Activated naive CD4-positive, alpha-beta T cell treated with anti-CD3 and anti-CD28 coated beads, Interleukin-2, amount 50 U/mL, for 16 hours (primary cell): Measurements from ENCODE around the gene TRPM4.

Source experiments
- DNase-seq: peaks from one replicate; pipeline ENCODE4 v3.0.0-alpha.2; 2020

Gene TRPM4

DNA sequence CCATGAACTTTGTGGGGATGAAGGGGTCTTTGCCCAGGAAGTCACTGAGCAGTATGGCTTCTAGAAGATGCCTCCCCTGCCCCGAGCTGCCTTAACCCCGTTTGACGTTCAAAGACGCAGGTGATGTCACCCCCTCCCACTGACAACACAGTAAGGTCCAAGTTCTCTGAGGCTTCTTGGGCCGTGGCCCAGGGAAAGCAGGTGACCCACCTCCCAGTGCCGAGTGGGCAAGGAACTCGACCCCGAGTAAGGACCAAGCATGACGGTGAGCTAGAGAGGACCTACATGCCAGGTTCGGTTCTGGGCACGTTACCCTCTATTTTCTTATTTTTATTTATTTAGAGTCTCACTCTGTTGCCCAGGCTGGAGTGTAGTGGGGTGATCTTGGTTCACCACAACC lies 86.1 kb downstream of the TRPM4 start:
- DNase-seq = no peak

DNA sequence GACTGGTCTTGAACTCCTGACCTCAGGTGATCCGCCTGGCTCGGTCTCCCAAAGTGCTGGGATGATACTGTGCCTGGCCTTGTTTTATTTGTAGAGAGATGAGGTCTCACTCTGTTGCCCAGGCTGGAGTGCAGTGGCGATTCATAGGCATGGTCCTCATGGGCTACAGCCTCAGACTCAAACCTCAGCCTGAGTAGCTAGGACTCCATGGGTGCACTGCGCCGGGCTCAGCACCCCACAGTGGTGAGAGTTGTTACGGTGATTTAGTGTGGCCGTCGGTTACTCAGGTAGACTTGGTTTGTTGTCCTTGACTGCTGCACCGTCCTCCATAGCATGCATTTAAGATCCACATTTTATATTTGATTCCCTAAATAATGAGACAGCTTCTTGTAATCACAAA lies 86.7 kb downstream of the TRPM4 start:
- DNase-seq = no peak

DNA sequence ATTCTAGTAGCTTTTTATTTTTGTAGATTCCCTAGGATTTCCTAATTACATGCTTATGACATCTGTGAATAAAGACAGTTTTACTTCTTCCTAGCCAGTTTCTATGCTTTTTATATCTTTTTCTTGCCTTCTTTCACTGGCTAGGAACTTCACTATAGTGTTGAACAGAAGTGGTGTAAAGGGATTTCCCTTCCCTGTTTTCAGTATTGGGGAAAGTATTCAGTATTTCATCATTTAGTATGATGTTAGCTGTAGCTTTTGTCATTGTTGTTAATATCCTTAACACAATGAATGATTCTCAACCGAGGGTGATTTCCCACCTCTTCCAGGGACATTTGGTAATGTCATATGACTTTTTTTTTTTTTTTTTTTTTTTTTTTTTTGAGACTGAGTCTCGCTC lies 90.1 kb downstream of the TRPM4 start:
- no peak for DNase-seq

DNA sequence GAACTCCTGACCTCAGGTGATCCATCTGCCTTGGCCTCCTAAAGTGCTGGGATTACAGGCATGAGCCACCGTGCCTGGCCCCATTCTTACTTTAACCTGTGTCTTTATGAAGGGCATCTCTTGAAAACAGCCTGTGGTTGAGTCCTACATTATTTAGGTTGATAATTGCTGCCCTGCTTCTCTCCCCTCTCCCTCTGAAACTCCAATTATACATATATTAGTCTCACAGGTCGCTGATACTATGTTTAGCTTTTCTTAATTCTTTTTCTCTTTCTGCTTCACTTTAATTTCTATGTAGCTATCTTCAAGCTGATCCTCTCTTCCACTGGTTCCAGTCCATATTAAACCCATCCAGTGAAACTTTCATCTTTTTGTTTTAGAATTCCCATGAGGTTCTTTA lies 92.3 kb downstream of the TRPM4 start:
- DNase-seq = no peak

DNA sequence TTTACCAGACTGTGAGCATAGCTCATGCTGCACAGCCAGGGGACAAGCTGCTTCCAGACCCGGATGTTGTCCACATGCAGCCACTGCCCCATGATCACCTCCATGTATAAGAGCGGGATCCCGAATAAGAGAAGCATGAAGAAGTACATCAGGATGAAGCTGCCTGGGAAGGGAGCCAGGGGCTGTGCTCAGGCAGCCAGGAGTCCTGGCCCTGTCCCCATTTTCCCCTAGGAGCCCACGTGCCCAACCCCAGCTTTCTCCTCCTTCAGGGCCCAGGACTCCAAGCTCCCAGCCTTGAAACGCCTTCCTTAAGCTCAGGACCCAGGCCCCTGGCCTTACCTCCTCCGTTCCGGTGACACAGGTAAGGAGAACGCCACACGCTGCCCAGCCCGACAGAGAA lies 98.1 kb downstream of the TRPM4 start:
- DNase-seq = no peak

DNA sequence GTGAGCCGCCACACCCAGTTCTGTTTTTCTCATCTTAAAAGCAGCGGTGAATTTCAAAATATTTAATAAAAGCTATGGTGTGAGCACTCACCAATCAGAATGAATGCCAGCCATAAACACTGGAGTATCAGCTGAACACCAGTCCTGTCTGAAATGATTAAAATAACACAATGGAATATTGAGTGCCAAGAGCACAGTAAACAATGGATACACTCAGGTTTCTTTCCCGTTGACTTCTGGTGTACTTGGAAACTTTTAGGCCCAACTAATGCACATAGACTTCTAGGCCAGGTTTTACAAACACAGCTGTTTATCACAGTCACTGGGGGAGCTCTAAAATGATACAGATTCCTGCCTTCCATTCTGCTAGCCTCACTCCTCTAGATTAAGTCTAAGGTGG lies 99.1 kb downstream of the TRPM4 start:
- DNase-seq = no peak
